Keratinocyte (primary cell): ENCODE data around the gene SBSN. TPM values are rescaled to one million over a fixed set of nuclear protein-coding genes. Genes with fewer than 3 reads are reported as not detected.

ENCODE experiments used
- DNase-seq: peaks from one replicate; pipeline ENCODE4 v3.0.0-alpha.2; 2011; ENCODE audit warnings: low read depth, missing footprints, low spot score
- FAIRE-seq: peaks from 2 replicates; lab custom pipeline; 2011; peaks lifted over from hg19 to GRCh38; lab: Jason Lieb, UNC
- H2AFZ ChIP-seq: 2 replicates; pipeline ENCODE4 v1.6.0; 2012; ENCODE audit warnings: low read length, control low read depth, inconsistent platforms; ENCODE audit not compliant: control insufficient read depth
- H3K27ac ChIP-seq: 2 replicates; pipeline ENCODE4 v1.5.1; 2011; ENCODE audit warnings: low read length; ENCODE audit not compliant: control insufficient read depth, insufficient read depth
- H3K27me3 ChIP-seq: 3 replicates; pipeline ENCODE4 v1.6.0; 2011; ENCODE audit warnings: low read length; ENCODE audit not compliant: control insufficient read depth, insufficient read depth; ENCODE audit errors: extremely low read depth
- H3K36me3 ChIP-seq, 2 experiments: 2 replicates in 1 of 2; 3 replicates in 1 of 2; pipeline ENCODE4 v1.5.1; 2011; ENCODE audit warnings: low read length in 2 of 2, mild to moderate bottlenecking in 1 of 2; ENCODE audit not compliant: control insufficient read depth in 2 of 2, insufficient read depth in 2 of 2; ENCODE audit errors: extremely low read depth in 1 of 2
- H3K4me1 ChIP-seq: 3 replicates; pipeline ENCODE4 v1.5.1; 2011; ENCODE audit warnings: low read length; ENCODE audit not compliant: control insufficient read depth, insufficient read depth; ENCODE audit errors: extremely low read depth
- H3K4me2 ChIP-seq: 3 replicates; pipeline ENCODE4 v1.6.0; 2011; ENCODE audit warnings: low read depth, low read length; ENCODE audit not compliant: control insufficient read depth, insufficient read depth; ENCODE audit errors: extremely low read depth
- H3K4me3 ChIP-seq, 3 experiments: fragments of 200-600 bp in 1 of 3; sonication (generic) in 1 of 3; 2 replicates in 2 of 3; 3 replicates in 1 of 3; pipeline ENCODE4 v1.5.1; 2011 to 2016; ENCODE audit warnings: low read length in 3 of 3, mild to moderate bottlenecking in 3 of 3, control low read depth in 2 of 3, inconsistent platforms in 1 of 3, low read depth in 1 of 3, mixed read lengths in 1 of 3, mixed run types in 1 of 3, moderate library complexity in 1 of 3; ENCODE audit not compliant: control insufficient read depth in 2 of 3, insufficient read depth in 2 of 3; ENCODE audit errors: extremely low read depth in 1 of 3
- H3K79me2 ChIP-seq: 2 replicates; pipeline ENCODE4 v1.6.0; 2012; ENCODE audit warnings: low read length; ENCODE audit not compliant: control insufficient read depth, insufficient read depth
- H3K9ac ChIP-seq: 3 replicates; pipeline ENCODE4 v1.6.0; 2011; ENCODE audit warnings: low read length; ENCODE audit not compliant: control insufficient read depth, insufficient read depth; ENCODE audit errors: extremely low read depth
- H3K9me1 ChIP-seq: 3 replicates; pipeline ENCODE4 v1.6.0; 2011; ENCODE audit warnings: low read length; ENCODE audit not compliant: control insufficient read depth, insufficient read depth; ENCODE audit errors: extremely low read depth
- H3K9me3 ChIP-seq: 2 replicates; pipeline ENCODE4 v1.5.1; 2012; ENCODE audit warnings: low read depth, low read length; ENCODE audit not compliant: control insufficient read depth
- H4K20me1 ChIP-seq: 3 replicates; pipeline ENCODE4 v1.6.0; 2011; ENCODE audit warnings: low read length; ENCODE audit not compliant: control insufficient read depth, insufficient read depth; ENCODE audit errors: extremely low read depth
- EZH2 ChIP-seq: IDR thresholded peaks from one replicate; pipeline ENCODE4 v1.6.1; 2012; ENCODE audit warnings: inconsistent platforms, mild to moderate bottlenecking, low read length, moderate library complexity
- dilution Hi-C: fragments of 300-500 bp; cut with MboI; formaldehyde crosslinking; loops from one replicate; pipeline ENCODE4 v1.7.0; 2020; ENCODE audit warnings: low sequenced_read_pairs; ENCODE audit not compliant: extremely low pct_ligation_motif_present
- polyA plus RNA-seq, 5 experiments: library from polyadenylated mRNA; depleted of rRNA in 3 of 5; stranded (reverse) in 3 of 5; stranded (forward) in 1 of 5; unstranded in 1 of 5; fragments of >200 nt; gene quantifications; 1 replicate in 1 of 5; 2 replicates in 3 of 5; 3 replicates in 1 of 5; pipeline versions ENCODE4 v1.2.1 to v1.2.3, GENCODE V29; 2011 to 2012; ENCODE audit warnings: missing spikeins in 2 of 5, low read depth in 1 of 5, low replicate concordance in 1 of 5
- TF ChIP-seq, protein P1 (sequence below), 3 experiments: IDR thresholded peaks in 1 of 3; conservative IDR thresholded peaks in 1 of 3; optimal IDR thresholded peaks in 1 of 3; 2 replicates in 2 of 3; 3 replicates in 1 of 3; pipeline versions ENCODE3 to v1.5.1; 2011; ENCODE audit warnings: low read length in 3 of 3, mild to moderate bottlenecking in 3 of 3, moderate library complexity in 2 of 3, control low read depth in 1 of 3, inconsistent platforms in 1 of 3; ENCODE audit not compliant: insufficient read depth in 2 of 3; ENCODE audit errors: extremely low read depth in 1 of 3

SBSN gene
- polyA plus RNA-seq, 1 donor (not counting 4 experiments of a cell fraction or from before 2014, with no cell fraction given) = 49.0 TPM

- dilution Hi-C loops = no loop called here
- peaks cover 32% of the 10 kb centered on the region for H3K79me2 ChIP-seq
- H3K27ac ChIP-seq = no peak overlapping the region
- no peak for DNase-seq
- no peak for TF ChIP-seq EZH2
- TF ChIP-seq, protein P1, sequence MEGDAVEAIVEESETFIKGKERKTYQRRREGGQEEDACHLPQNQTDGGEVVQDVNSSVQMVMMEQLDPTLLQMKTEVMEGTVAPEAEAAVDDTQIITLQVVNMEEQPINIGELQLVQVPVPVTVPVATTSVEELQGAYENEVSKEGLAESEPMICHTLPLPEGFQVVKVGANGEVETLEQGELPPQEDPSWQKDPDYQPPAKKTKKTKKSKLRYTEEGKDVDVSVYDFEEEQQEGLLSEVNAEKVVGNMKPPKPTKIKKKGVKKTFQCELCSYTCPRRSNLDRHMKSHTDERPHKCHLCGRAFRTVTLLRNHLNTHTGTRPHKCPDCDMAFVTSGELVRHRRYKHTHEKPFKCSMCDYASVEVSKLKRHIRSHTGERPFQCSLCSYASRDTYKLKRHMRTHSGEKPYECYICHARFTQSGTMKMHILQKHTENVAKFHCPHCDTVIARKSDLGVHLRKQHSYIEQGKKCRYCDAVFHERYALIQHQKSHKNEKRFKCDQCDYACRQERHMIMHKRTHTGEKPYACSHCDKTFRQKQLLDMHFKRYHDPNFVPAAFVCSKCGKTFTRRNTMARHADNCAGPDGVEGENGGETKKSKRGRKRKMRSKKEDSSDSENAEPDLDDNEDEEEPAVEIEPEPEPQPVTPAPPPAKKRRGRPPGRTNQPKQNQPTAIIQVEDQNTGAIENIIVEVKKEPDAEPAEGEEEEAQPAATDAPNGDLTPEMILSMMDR (optimal IDR thresholded peaks at IDR 0.05 in 1 of 3, IDR thresholded peaks at IDR 0.05 in 1 of 3, conservative IDR thresholded peaks at IDR 0.05 in 1 of 3; ENCODE audit: extremely low read depth in 1 of 3, insufficient read depth in 2 of 3, low read length in 3 of 3) = no peak
- H2AFZ ChIP-seq = no peak overlapping the region
- H3K27me3 ChIP-seq = no peaks in the 10 kb centered on the region
- H3K4me1 ChIP-seq = peaks cover 15% of the 10 kb centered on the region
- H3K9ac ChIP-seq = no peak overlapping the region
- no peaks in the 10 kb centered on the region for H3K9me1 ChIP-seq
- FAIRE-seq = no peak
- H3K4me3 ChIP-seq = no peak overlapping the region
- H4K20me1 ChIP-seq = no peaks in the 10 kb centered on the region
- H3K36me3 ChIP-seq = peaks cover 9 to 15% of the 10 kb centered on the region in 2 experiments
- H3K4me2 ChIP-seq = peak overlapping the region; percentile 90
- no peaks in the 10 kb centered on the region for H3K9me3 ChIP-seq
These were observed 15.4 kb upstream of the SBSN start for GRCh38 chr19:35543280-35544109.

GRCh38 chr19:35542209-35542608, 14.1 kb upstream of the SBSN start:
- no peaks in the 10 kb centered on the region for H4K20me1 ChIP-seq
- no peak for FAIRE-seq

More at GRCh38 chr19:35542209-35542608, 14.1 kb upstream of the SBSN start:
- Histone ChIP-seq H2AFZ (no peak overlapping the region), H3K4me1 (peaks cover 15% of the 10 kb centered on the region), H3K27ac (no peak overlapping the region), H3K4me2 (no peak overlapping the region), H3K27me3 (no peaks in the 10 kb centered on the region), H3K9me1 (no peaks in the 10 kb centered on the region), H3K9ac (no peak overlapping the region), H3K4me3 (no peak overlapping the region), H3K79me2 (peaks cover 32% of the 10 kb centered on the region), H3K9me3 (no peaks in the 10 kb centered on the region), H3K36me3 (peaks cover 6 to 9% of the 10 kb centered on the region in 2 experiments)
- DNase-seq = no peak
- TF ChIP-seq, protein P1 (optimal IDR thresholded peaks at IDR 0.05 in 1 of 3, IDR thresholded peaks at IDR 0.05 in 1 of 3, conservative IDR thresholded peaks at IDR 0.05 in 1 of 3; ENCODE audit: extremely low read depth in 1 of 3, insufficient read depth in 2 of 3, low read length in 3 of 3) = no peak
- TF ChIP-seq EZH2 = no peak
- dilution Hi-C loops = no loop called here
